HepG2 (cell line): ENCODE data around the gene TMEM198. TPM values are rescaled to one million over a fixed set of nuclear protein-coding genes. Genes with fewer than 3 reads are reported as not detected.

Experiments
- DPF2 ChIP-seq: sonication (generic); formaldehyde crosslinking; IDR thresholded peaks from 2 replicates; pipeline ENCODE4 v1.4.0; 2020; ENCODE audit warnings: mild to moderate bottlenecking, low read depth, missing genetic modification reagents, borderline replicate concordance
- ESRRA ChIP-seq: sonication (generic); formaldehyde crosslinking; IDR thresholded peaks from 2 replicates; pipeline ENCODE4 v1.5.1; 2020; ENCODE audit warnings: mild to moderate bottlenecking, low read depth, missing genetic modification reagents
- FOXA1 ChIP-seq, 2 experiments: fragments of 450-650 bp in 1 of 2; sonication (generic) in 1 of 2; formaldehyde crosslinking in 1 of 2; IDR thresholded peaks; 2 replicates each; pipeline versions ENCODE4 v1.4.0 to v1.6.1; 2016 to 2020; ENCODE audit warnings: missing genetic modification reagents in 1 of 2
- MXD4 ChIP-seq: IDR thresholded peaks from 2 replicates; pipeline ENCODE4 v1.6.1; 2016; ENCODE audit warnings: mild to moderate bottlenecking, missing biosample characterization, missing genetic modification reagents
- SCMH1 ChIP-seq: sonication (generic); formaldehyde crosslinking; IDR thresholded peaks from 2 replicates; pipeline ENCODE4 v1.9.0; 2021; ENCODE audit warnings: missing genetic modification reagents, mild to moderate bottlenecking, borderline replicate concordance
- TCF12 ChIP-seq, 2 experiments: fragments of 450-650 bp in 1 of 2; sonication (generic) in 1 of 2; formaldehyde crosslinking in 1 of 2; IDR thresholded peaks; 2 replicates each; pipeline versions ENCODE4 v1.6.1 to v1.8.0; 2017 to 2022; ENCODE audit warnings: antibody characterized with exemption in 1 of 2, mild to moderate bottlenecking in 1 of 2, missing genetic modification reagents in 1 of 2, moderate library complexity in 1 of 2
- ZNF543 ChIP-seq: sonication (generic); formaldehyde crosslinking; IDR thresholded peaks from 2 replicates; pipeline ENCODE4 v1.4.0; 2020; ENCODE audit warnings: mild to moderate bottlenecking, missing genetic modification reagents
- ZNF552 ChIP-seq: sonication (generic); formaldehyde crosslinking; IDR thresholded peaks from 2 replicates; pipeline ENCODE4 v1.9.0; 2022; ENCODE audit warnings: missing genetic modification reagents, mild to moderate bottlenecking, borderline replicate concordance
- ZNF616 ChIP-seq: sonication (generic); formaldehyde crosslinking; IDR thresholded peaks from 2 replicates; pipeline ENCODE4 v1.5.0; 2020; ENCODE audit warnings: low read depth, mild to moderate bottlenecking, missing genetic modification reagents
- ZNF713 ChIP-seq: sonication (generic); formaldehyde crosslinking; IDR thresholded peaks from 2 replicates; pipeline ENCODE4 v1.4.0; 2020; ENCODE audit warnings: mild to moderate bottlenecking, missing genetic modification reagents
- polyA plus RNA-seq, 8 experiments: library from polyadenylated mRNA; depleted of rRNA in 3 of 8; stranded (reverse) in 7 of 8; unstranded in 1 of 8; fragments of >200 nt; fragmentation: Illumina TruSeq in 4 of 8; extraction: Trizol in 4 of 8; gene quantifications; 2 replicates each; pipeline versions ENCODE4 v1.2.1 to v1.2.3, GENCODE V29; 2011 to 2016; ENCODE audit warnings: low read depth in 4 of 8, missing spikeins in 1 of 8, mixed read lengths in 1 of 8; ENCODE audit not compliant: insufficient read depth in 1 of 8
- total RNA-seq, 5 experiments: library from RNA; depleted of rRNA; stranded (reverse); fragments of >200 nt; fragmentation: Illumina TruSeq; extraction: Trizol; gene quantifications; 2 replicates each; pipeline ENCODE4 v1.2.3, GENCODE V29; 2016; ENCODE audit warnings: low read depth in 1 of 5
- TF ChIP-seq, protein P1 (sequence below): sonication (generic); formaldehyde crosslinking; conservative IDR thresholded peaks from 2 replicates; pipeline ENCODE4 v1.4.0; 2020; ENCODE audit warnings: missing genetic modification reagents
- TF ChIP-seq, protein P2 (sequence below): sonication (generic); formaldehyde crosslinking; conservative IDR thresholded peaks from 2 replicates; pipeline ENCODE4 v1.8.0; 2022; ENCODE audit warnings: mild to moderate bottlenecking, moderate library complexity, missing genetic modification reagents
- TF ChIP-seq, protein P3 (sequence below): sonication (generic); formaldehyde crosslinking; IDR thresholded peaks from 2 replicates; pipeline ENCODE4 v1.5.0; 2020; ENCODE audit warnings: mild to moderate bottlenecking, missing genetic modification reagents, borderline replicate concordance
- TF ChIP-seq, protein P4 (sequence below): sonication (generic); formaldehyde crosslinking; IDR thresholded peaks from 2 replicates; pipeline ENCODE4 v1.5.0; 2020; ENCODE audit warnings: mild to moderate bottlenecking, missing genetic modification reagents

Gene TMEM198
- total and polyA plus RNA-seq, 2 of the 13 experiments (the other 11 are each of a cell fraction or from before 2014, with no cell fraction given) = 17.3 to 23.5 TPM

DNA sequence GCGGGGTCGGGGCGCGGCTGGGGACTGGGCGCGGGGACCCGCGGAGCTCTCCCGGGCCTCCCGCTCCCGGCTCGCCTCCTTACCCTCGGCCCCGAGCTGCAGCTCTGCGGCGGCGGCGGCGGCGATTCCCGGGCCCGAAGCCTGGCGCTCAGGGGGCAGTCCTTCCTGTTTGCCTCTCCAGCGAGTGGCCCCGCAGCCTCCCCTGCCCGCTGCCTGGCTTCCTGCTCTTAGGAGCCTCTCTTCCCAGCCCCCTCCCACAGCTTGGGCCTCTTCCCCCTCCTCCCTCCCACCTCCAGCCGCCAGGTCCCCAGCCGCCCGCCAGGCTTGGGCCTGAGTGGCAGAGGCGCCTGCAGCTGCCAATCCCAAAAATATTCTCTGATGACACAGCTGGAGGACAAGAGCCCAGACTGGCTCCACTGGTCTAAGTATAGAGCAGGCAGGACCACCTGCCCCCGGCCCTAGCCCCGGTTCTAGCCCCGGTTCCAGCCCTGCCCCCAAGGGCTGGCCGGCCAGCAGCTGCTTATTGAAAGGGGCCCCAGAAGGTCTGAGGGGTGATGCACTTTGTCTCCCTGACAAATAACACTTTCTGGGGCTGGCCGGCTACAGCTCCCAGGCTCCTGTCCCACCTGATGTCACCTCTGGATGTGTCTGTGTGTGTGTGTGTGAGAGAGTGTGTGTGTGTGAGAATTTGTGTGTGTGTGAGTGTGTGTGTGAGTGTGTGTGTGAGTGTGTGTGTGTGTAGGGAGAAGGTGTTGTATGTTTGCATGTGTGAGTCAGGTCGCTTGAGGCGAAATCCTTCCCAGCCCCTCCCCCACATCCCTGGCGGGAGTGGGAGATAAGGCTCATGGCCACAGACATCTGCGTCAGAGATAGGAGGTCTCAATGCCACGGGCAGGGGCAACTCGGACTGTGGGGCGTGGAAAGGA, 27.7 kb downstream of the TMEM198 start, which contains the start of gene OBSL1 (continued):
- TF ChIP-seq, protein P1, sequence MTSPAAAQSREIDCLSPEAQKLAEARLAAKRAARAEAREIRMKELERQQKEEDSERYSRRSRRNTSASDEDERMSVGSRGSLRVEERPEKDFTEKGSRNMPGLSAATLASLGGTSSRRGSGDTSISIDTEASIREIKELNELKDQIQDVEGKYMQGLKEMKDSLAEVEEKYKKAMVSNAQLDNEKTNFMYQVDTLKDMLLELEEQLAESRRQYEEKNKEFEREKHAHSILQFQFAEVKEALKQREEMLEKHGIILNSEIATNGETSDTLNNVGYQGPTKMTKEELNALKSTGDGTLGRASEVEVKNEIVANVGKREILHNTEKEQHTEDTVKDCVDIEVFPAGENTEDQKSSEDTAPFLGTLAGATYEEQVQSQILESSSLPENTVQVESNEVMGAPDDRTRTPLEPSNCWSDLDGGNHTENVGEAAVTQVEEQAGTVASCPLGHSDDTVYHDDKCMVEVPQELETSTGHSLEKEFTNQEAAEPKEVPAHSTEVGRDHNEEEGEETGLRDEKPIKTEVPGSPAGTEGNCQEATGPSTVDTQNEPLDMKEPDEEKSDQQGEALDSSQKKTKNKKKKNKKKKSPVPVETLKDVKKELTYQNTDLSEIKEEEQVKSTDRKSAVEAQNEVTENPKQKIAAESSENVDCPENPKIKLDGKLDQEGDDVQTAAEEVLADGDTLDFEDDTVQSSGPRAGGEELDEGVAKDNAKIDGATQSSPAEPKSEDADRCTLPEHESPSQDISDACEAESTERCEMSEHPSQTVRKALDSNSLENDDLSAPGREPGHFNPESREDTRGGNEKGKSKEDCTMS (CRISPR knock-in tag) = no peak
- TF ChIP-seq DPF2 (peak; percentile 74), SCMH1 (CRISPR knock-in tag) (no peak), MXD4 (CRISPR knock-in tag) (no peak), ESRRA (CRISPR knock-in tag) (peak; percentile 58), FOXA1 (IDR thresholded peaks at IDR 0.05) (peak; percentile 34; the same call in 1 of the 2 replicates), FOXA1 (CRISPR knock-in tag; IDR thresholded peaks at IDR 0.05) (peak; percentile 14; the same call in 1 of the 2 replicates), TCF12 (IDR thresholded peaks at IDR 0.05) (no peak), TCF12 (CRISPR knock-in tag; IDR thresholded peaks at IDR 0.05) (peak; percentile 87; the same call in 1 of the 2 replicates), ZNF616 (CRISPR knock-in tag) (peak; percentile 79; the same call in 1 of the 2 replicates), ZNF552 (CRISPR knock-in tag) (no peak), ZNF713 (CRISPR knock-in tag) (no peak), ZNF543 (CRISPR knock-in tag) (peak; percentile 88; the same call in 1 of the 2 replicates)
- TF ChIP-seq, protein P2, sequence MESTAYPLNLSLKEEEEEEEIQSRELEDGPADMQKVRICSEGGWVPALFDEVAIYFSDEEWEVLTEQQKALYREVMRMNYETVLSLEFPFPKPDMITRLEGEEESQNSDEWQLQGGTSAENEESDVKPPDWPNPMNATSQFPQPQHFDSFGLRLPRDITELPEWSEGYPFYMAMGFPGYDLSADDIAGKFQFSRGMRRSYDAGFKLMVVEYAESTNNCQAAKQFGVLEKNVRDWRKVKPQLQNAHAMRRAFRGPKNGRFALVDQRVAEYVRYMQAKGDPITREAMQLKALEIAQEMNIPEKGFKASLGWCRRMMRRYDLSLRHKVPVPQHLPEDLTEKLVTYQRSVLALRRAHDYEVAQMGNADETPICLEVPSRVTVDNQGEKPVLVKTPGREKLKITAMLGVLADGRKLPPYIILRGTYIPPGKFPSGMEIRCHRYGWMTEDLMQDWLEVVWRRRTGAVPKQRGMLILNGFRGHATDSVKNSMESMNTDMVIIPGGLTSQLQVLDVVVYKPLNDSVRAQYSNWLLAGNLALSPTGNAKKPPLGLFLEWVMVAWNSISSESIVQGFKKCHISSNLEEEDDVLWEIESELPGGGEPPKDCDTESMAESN (CRISPR knock-in tag) = no peak; the same call in 1 of the 2 replicates
- TF ChIP-seq, protein P3, sequence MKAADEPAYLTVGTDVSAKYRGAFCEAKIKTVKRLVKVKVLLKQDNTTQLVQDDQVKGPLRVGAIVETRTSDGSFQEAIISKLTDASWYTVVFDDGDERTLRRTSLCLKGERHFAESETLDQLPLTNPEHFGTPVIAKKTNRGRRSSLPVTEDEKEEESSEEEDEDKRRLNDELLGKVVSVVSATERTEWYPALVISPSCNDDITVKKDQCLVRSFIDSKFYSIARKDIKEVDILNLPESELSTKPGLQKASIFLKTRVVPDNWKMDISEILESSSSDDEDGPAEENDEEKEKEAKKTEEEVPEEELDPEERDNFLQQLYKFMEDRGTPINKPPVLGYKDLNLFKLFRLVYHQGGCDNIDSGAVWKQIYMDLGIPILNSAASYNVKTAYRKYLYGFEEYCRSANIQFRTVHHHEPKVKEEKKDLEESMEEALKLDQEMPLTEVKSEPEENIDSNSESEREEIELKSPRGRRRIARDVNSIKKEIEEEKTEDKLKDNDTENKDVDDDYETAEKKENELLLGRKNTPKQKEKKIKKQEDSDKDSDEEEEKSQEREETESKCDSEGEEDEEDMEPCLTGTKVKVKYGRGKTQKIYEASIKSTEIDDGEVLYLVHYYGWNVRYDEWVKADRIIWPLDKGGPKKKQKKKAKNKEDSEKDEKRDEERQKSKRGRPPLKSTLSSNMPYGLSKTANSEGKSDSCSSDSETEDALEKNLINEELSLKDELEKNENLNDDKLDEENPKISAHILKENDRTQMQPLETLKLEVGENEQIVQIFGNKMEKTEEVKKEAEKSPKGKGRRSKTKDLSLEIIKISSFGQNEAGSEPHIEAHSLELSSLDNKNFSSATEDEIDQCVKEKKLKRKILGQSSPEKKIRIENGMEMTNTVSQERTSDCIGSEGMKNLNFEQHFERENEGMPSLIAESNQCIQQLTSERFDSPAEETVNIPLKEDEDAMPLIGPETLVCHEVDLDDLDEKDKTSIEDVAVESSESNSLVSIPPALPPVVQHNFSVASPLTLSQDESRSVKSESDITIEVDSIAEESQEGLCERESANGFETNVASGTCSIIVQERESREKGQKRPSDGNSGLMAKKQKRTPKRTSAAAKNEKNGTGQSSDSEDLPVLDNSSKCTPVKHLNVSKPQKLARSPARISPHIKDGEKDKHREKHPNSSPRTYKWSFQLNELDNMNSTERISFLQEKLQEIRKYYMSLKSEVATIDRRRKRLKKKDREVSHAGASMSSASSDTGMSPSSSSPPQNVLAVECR (CRISPR knock-in tag) = peak; percentile 36; the same call in 1 of the 2 replicates
- TF ChIP-seq, protein P4, sequence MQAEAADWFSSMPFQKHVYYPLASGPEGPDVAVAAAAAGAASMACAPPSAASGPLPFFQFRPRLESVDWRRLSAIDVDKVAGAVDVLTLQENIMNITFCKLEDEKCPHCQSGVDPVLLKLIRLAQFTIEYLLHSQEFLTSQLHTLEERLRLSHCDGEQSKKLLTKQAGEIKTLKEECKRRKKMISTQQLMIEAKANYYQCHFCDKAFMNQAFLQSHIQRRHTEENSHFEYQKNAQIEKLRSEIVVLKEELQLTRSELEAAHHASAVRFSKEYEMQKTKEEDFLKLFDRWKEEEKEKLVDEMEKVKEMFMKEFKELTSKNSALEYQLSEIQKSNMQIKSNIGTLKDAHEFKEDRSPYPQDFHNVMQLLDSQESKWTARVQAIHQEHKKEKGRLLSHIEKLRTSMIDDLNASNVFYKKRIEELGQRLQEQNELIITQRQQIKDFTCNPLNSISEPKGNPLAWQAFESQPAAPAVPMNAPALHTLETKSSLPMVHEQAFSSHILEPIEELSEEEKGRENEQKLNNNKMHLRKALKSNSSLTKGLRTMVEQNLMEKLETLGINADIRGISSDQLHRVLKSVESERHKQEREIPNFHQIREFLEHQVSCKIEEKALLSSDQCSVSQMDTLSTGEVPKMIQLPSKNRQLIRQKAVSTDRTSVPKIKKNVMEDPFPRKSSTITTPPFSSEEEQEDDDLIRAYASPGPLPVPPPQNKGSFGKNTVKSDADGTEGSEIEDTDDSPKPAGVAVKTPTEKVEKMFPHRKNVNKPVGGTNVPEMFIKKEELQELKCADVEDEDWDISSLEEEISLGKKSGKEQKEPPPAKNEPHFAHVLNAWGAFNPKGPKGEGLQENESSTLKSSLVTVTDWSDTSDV (CRISPR knock-in tag) = no peak; the same call in 1 of the 2 replicates
